IPS-18c (cell line): ENCODE measurements around the gene MAP3K12.
A peak's percentile ranks its signal among the peaks of the same experiment; 100 is the strongest.
"Not testable (repeated sequence)": the region's sequence is repeated elsewhere in the genome, so short reads cannot be mapped to it uniquely, and the experiment has no call there.

Experiments
- H3K4me3 ChIP-seq: 2 replicates; pipeline ENCODE4 v1.7.0; 2013; ENCODE audit warnings: low read depth, mild to moderate bottlenecking, low read length, moderate library complexity; ENCODE audit not compliant: insufficient read depth
- H3K9me3 ChIP-seq: one replicate; pipeline ENCODE4 v1.6.1; 2013; ENCODE audit warnings: mild to moderate bottlenecking, low read length, moderate library complexity; ENCODE audit not compliant: control insufficient read depth, insufficient read depth

MAP3K12 gene

GRCh38 chr12:53461591-53461990, 37.7 kb downstream of the MAP3K12 start:
- no peak overlapping the region for H3K4me3 ChIP-seq
- no peaks in the 10 kb centered on the region for H3K9me3 ChIP-seq

- Histone ChIP-seq H3K9me3 (no peaks in the 10 kb centered on the region), H3K4me3 (no peak overlapping the region)
Measured at GRCh38 chr12:53461059-53461458, 38.2 kb downstream of the MAP3K12 start.

GRCh38 chr12:53459097-53459496, 40.2 kb downstream of the MAP3K12 start:
- Histone ChIP-seq H3K4me3 (no peak overlapping the region), H3K9me3 (no peaks in the 10 kb centered on the region)

GRCh38 chr12:53456654-53457366, 42.4 kb downstream of the MAP3K12 start:
- Histone ChIP-seq H3K4me3 (no peak overlapping the region), H3K9me3 (no peaks in the 10 kb centered on the region)

GRCh38 chr12:53454707-53455106, 44.6 kb downstream of the MAP3K12 start:
- Histone ChIP-seq H3K9me3 (no peaks in the 10 kb centered on the region), H3K4me3 (no peak overlapping the region)

GRCh38 chr12:53453953-53454640, 45.2 kb downstream of the MAP3K12 start:
- Histone ChIP-seq H3K4me3 (no peak overlapping the region), H3K9me3 (no peaks in the 10 kb centered on the region)

GRCh38 chr12:53452159-53453077, 46.8 kb downstream of the MAP3K12 start:
- Histone ChIP-seq H3K9me3 (no peaks in the 10 kb centered on the region), H3K4me3 (peak overlapping the region; percentile 77)

- Histone ChIP-seq H3K4me3 (peak within 1 kb of the TSS; percentile 77), H3K9me3 (no peaks in the 10 kb centered on the region)
Measured at GRCh38 chr12:53451661-53452158, 47.5 kb downstream of the MAP3K12 start, which contains the start of gene PCBP2. TSS of gene PCBP2 (plus strand) at chr12:53452102. CDS start at chr12:53454801, 2,699 bp downstream.

- H3K4me3 ChIP-seq: no peak overlapping the region
- H3K9me3 ChIP-seq: no peaks in the 10 kb centered on the region
Measured at GRCh38 chr12:53450936-53451335, 48.3 kb downstream of the MAP3K12 start.

- not testable (repeated sequence) for H3K9me3 ChIP-seq, H3K4me3 ChIP-seq
Measured at GRCh38 chr12:53444593-53445325, 54.5 kb downstream of the MAP3K12 start.

- H3K4me3 ChIP-seq: no peak overlapping the region
Measured at GRCh38 chr12:53443955-53444354, 55.3 kb downstream of the MAP3K12 start.

GRCh38 chr12:53441040-53441833, 58.0 kb downstream of the MAP3K12 start, which contains the start of gene PRR13:
TSS of gene PRR13 (plus strand) at chr12:53441734. CDS start at chr12:53442715, 981 bp downstream.
- H3K9me3 ChIP-seq: no peaks in the 10 kb centered on the region
- H3K4me3 ChIP-seq: peak within 1 kb of the TSS; percentile 82

More at GRCh38 chr12:53443955-53444354, 55.3 kb downstream of the MAP3K12 start:
- H3K9me3 ChIP-seq: no peaks in the 10 kb centered on the region

GRCh38 chr12:53439582-53439981, 59.7 kb downstream of the MAP3K12 start:
- not testable (repeated sequence) for H3K9me3 ChIP-seq, H3K4me3 ChIP-seq

GRCh38 chr12:53435326-53435725, 63.9 kb downstream of the MAP3K12 start:
- H3K9me3 ChIP-seq, H3K4me3 ChIP-seq: not testable (repeated sequence)

GRCh38 chr12:53431187-53431586, 68.1 kb downstream of the MAP3K12 start:
- Histone ChIP-seq H3K4me3 (no peak overlapping the region), H3K9me3 (no peaks in the 10 kb centered on the region)

- Histone ChIP-seq H3K9me3 (no peaks in the 10 kb centered on the region), H3K4me3 (no peak overlapping the region)
Measured at GRCh38 chr12:53430116-53430515, 69.1 kb downstream of the MAP3K12 start.
